Activated T-cell treated with anti-CD3 and anti-CD28 coated beads, Interleukin-2, amount 50 U/mL, for 24 hours (primary cell): ENCODE measurements around the gene PRKCQ.

Experiments used
- DNase-seq: peaks from one replicate; pipeline ENCODE4 v3.0.0-alpha.2; 2020
- H3K27ac Mint-ChIP-seq: 2 replicates; pipeline ENCODE4 v1.8.0; 2020; ENCODE audit warnings: mild to moderate bottlenecking, mixed read lengths
- H3K27me3 Mint-ChIP-seq: 2 replicates; pipeline ENCODE4 v1.8.0; 2020; ENCODE audit warnings: mixed read lengths
- H3K36me3 Mint-ChIP-seq: 2 replicates; pipeline ENCODE4 v1.8.0; 2020; ENCODE audit warnings: low read depth, mixed read lengths
- H3K4me1 Mint-ChIP-seq: 2 replicates; pipeline ENCODE4 v1.8.0; 2020; ENCODE audit warnings: low read depth, mixed read lengths
- H3K4me3 Mint-ChIP-seq: 2 replicates; pipeline ENCODE4 v1.8.0; 2020; ENCODE audit warnings: mild to moderate bottlenecking, moderate library complexity, mixed read lengths
- H3K9me3 Mint-ChIP-seq: 2 replicates; pipeline ENCODE4 v1.8.0; 2020; ENCODE audit warnings: mixed read lengths

Gene PRKCQ

GRCh38 chr10:6570893-6571292 lies 9.2 kb downstream of the PRKCQ start:
- H3K36me3 Mint-ChIP-seq = peaks cover 47% of the 10 kb centered on the region
- no peaks in the 10 kb centered on the region for H3K27me3 Mint-ChIP-seq
- no peaks in the 10 kb centered on the region for H3K9me3 Mint-ChIP-seq
- peaks cover 94% of the 10 kb centered on the region for H3K4me1 Mint-ChIP-seq
- DNase-seq = no peak
- peak overlapping the region; percentile 74 for H3K27ac Mint-ChIP-seq
- no peak overlapping the region for H3K4me3 Mint-ChIP-seq

GRCh38 chr10:6569259-6569658 lies 10.8 kb downstream of the PRKCQ start:
- Mint-ChIP-seq H3K27me3 (no peaks in the 10 kb centered on the region), H3K4me3 (no peak overlapping the region), H3K9me3 (no peaks in the 10 kb centered on the region), H3K4me1 (peaks cover 94% of the 10 kb centered on the region), H3K27ac (peak overlapping the region; percentile 56), H3K36me3 (peaks cover 43% of the 10 kb centered on the region)
- no peak for DNase-seq

DNA sequence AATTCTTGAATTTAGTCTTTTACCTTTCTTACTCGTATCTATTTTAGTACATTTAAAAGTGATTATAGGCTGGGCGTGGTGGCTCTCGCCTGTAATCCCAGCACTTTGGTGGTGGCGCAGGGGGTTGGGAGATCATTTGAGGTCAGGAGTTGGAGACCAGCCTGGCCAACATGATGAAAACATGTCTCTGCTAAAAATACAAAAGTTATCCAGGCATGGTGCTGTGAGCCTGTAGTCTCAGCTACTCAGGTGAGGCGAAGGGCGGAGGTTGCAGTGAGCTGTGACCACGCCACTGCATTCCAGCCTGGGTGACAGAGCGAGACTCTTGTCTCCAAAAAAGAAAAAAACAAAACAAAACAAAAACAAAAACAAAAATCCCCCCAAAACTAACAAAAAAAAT lies 12.2 kb downstream of the PRKCQ start:
- Mint-ChIP-seq H3K27me3 (no peaks in the 10 kb centered on the region), H3K27ac (peak overlapping the region; percentile 71), H3K36me3 (peaks cover 38% of the 10 kb centered on the region), H3K4me3 (no peak overlapping the region), H3K9me3 (no peaks in the 10 kb centered on the region), H3K4me1 (peaks cover 94% of the 10 kb centered on the region)
- DNase-seq = no peak

GRCh38 chr10:6567203-6567703 lies 12.8 kb downstream of the PRKCQ start:
- H3K27me3 Mint-ChIP-seq = no peaks in the 10 kb centered on the region
- peaks cover 94% of the 10 kb centered on the region for H3K4me1 Mint-ChIP-seq
- DNase-seq = no peak
- H3K4me3 Mint-ChIP-seq = no peak overlapping the region
- no peaks in the 10 kb centered on the region for H3K9me3 Mint-ChIP-seq
- peak overlapping the region; percentile 71 for H3K27ac Mint-ChIP-seq
- peaks cover 40% of the 10 kb centered on the region for H3K36me3 Mint-ChIP-seq

- no peaks in the 10 kb centered on the region for H3K9me3 Mint-ChIP-seq
- peaks cover 88% of the 10 kb centered on the region for H3K4me1 Mint-ChIP-seq
- DNase-seq = no peak
- no peak overlapping the region for H3K4me3 Mint-ChIP-seq
- no peaks in the 10 kb centered on the region for H3K27me3 Mint-ChIP-seq
- peaks cover 36% of the 10 kb centered on the region for H3K36me3 Mint-ChIP-seq
- peak overlapping the region; percentile 71 for H3K27ac Mint-ChIP-seq
Measured at GRCh38 chr10:6565588-6565987, 14.5 kb downstream of the PRKCQ start.

DNA sequence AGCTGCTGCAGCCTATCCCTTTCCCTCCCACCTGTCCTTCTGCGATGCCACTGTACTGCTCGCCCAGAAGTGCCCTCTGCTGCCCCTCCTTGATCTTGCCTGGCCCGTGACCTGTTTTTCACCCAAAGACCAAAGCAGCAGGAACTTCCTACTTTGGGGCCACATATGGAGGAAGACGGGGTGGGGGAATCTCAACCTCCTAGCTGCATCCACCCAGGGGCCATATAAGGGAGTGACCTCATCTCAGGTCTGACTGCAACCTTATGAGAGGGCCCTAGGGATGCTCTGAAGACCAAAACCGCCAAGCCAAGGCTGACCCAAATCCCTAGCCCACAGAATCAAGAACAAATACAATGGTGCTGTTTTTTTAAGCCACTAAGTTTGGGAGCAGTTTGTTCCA lies 15.7 kb downstream of the PRKCQ start:
- Mint-ChIP-seq H3K36me3 (peaks cover 31% of the 10 kb centered on the region), H3K4me1 (peaks cover 89% of the 10 kb centered on the region), H3K27ac (peak overlapping the region; percentile 87), H3K4me3 (peak overlapping the region; percentile 64), H3K27me3 (no peaks in the 10 kb centered on the region), H3K9me3 (no peaks in the 10 kb centered on the region)
- DNase-seq = no peak

DNA sequence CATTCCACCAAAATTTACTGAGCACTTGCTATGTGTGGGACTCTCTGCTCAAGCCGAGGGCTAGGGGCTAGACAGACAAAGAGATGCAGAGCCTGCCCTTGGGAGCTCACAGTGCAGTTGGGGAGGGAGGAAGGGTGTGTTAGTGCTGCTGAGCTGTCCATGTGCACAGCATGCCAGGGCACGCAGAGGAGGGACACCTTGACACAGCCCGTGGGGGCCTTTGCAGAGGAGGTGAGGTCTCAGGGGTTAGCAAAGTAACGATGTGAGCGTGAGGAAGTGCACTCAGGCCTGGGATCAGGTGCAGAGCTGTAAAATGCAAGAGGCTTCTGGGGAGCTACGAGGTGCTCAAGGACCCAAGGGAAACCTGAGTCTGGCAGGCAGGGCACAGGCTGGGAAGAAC lies 16.3 kb downstream of the PRKCQ start:
- H3K4me1 Mint-ChIP-seq = peaks cover 88% of the 10 kb centered on the region
- H3K27ac Mint-ChIP-seq = peak overlapping the region; percentile 87
- H3K9me3 Mint-ChIP-seq = no peaks in the 10 kb centered on the region
- H3K27me3 Mint-ChIP-seq = no peaks in the 10 kb centered on the region
- DNase-seq = peak; percentile 50
- peak overlapping the region; percentile 64 for H3K4me3 Mint-ChIP-seq
- H3K36me3 Mint-ChIP-seq = peaks cover 30% of the 10 kb centered on the region

- DNase-seq = peak; percentile 64
- Mint-ChIP-seq H3K4me1 (peaks cover 91% of the 10 kb centered on the region), H3K27ac (peak overlapping the region; percentile 87), H3K4me3 (peak overlapping the region; percentile 64), H3K36me3 (peaks cover 36% of the 10 kb centered on the region), H3K9me3 (no peaks in the 10 kb centered on the region), H3K27me3 (no peaks in the 10 kb centered on the region)
Measured at GRCh38 chr10:6563075-6563474, 17.0 kb downstream of the PRKCQ start.

DNA sequence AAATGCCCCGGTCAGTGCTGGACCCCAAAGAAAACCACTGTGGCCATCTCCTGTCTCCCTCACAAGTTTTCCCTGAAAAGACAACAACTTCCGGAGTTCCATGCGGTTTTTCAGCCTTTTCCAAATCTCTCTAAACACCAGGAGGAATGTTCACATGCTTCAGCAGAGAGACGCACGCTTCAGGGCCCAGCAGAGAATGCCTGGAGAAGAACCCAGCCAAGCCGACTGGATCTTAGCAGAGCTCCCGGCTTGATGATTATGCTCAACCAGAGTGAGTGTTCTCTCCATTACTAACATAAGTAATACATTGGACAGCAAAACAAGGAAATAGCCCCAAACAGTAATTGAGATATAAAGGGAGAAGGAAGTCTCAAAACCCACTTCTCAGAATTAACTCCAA lies 17.9 kb downstream of the PRKCQ start:
- peaks cover 44% of the 10 kb centered on the region for H3K36me3 Mint-ChIP-seq
- peak overlapping the region; percentile 87 for H3K27ac Mint-ChIP-seq
- no peak for DNase-seq
- H3K4me1 Mint-ChIP-seq = peaks cover 91% of the 10 kb centered on the region
- no peaks in the 10 kb centered on the region for H3K27me3 Mint-ChIP-seq
- peak overlapping the region; percentile 1 for H3K4me3 Mint-ChIP-seq
- H3K9me3 Mint-ChIP-seq = no peaks in the 10 kb centered on the region

DNA sequence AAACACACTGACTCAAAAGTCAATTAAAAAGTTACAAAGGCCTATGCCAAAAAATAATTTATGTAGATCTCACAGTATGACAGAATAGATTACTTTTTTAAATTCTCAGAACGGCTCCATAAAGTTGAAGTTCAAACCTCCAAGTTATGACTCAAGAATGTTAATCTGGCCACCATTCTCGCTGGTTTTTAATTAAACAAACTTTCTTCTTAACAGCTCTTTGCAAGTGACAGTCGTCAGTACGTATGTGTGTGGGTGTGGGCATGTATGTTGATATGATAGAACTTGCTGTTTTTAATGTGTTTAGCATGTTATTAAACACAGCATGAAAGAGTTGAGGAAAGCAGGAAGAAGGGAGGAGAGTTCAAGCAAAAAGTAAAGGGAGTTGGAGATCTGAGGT lies 18.5 kb downstream of the PRKCQ start:
- H3K36me3 Mint-ChIP-seq = peaks cover 50% of the 10 kb centered on the region
- H3K27me3 Mint-ChIP-seq = no peaks in the 10 kb centered on the region
- peak overlapping the region; percentile 87 for H3K27ac Mint-ChIP-seq
- H3K9me3 Mint-ChIP-seq = no peaks in the 10 kb centered on the region
- H3K4me3 Mint-ChIP-seq = peak overlapping the region; percentile 1
- peaks cover 91% of the 10 kb centered on the region for H3K4me1 Mint-ChIP-seq
- DNase-seq = no peak

- peak overlapping the region; percentile 48 for H3K4me3 Mint-ChIP-seq
- H3K9me3 Mint-ChIP-seq = no peaks in the 10 kb centered on the region
- no peaks in the 10 kb centered on the region for H3K27me3 Mint-ChIP-seq
- no peak for DNase-seq
- H3K27ac Mint-ChIP-seq = peak overlapping the region; percentile 86
- peaks cover 56% of the 10 kb centered on the region for H3K36me3 Mint-ChIP-seq
- H3K4me1 Mint-ChIP-seq = peaks cover 85% of the 10 kb centered on the region
Measured at GRCh38 chr10:6558759-6559461, 21.2 kb downstream of the PRKCQ start.

- Mint-ChIP-seq H3K4me1 (peaks cover 83% of the 10 kb centered on the region), H3K9me3 (no peaks in the 10 kb centered on the region), H3K36me3 (peaks cover 61% of the 10 kb centered on the region), H3K27me3 (no peaks in the 10 kb centered on the region), H3K27ac (peak overlapping the region; percentile 86), H3K4me3 (peak overlapping the region; percentile 48)
- DNase-seq = no peak
Measured at GRCh38 chr10:6558272-6558671, 21.8 kb downstream of the PRKCQ start.

GRCh38 chr10:6553937-6554336 lies 26.1 kb downstream of the PRKCQ start:
- no peak overlapping the region for H3K27ac Mint-ChIP-seq
- no peak for DNase-seq
- H3K9me3 Mint-ChIP-seq = no peaks in the 10 kb centered on the region
- peaks cover 74% of the 10 kb centered on the region for H3K4me1 Mint-ChIP-seq
- H3K36me3 Mint-ChIP-seq = peaks cover 60% of the 10 kb centered on the region
- H3K4me3 Mint-ChIP-seq = no peak overlapping the region
- no peaks in the 10 kb centered on the region for H3K27me3 Mint-ChIP-seq

DNA sequence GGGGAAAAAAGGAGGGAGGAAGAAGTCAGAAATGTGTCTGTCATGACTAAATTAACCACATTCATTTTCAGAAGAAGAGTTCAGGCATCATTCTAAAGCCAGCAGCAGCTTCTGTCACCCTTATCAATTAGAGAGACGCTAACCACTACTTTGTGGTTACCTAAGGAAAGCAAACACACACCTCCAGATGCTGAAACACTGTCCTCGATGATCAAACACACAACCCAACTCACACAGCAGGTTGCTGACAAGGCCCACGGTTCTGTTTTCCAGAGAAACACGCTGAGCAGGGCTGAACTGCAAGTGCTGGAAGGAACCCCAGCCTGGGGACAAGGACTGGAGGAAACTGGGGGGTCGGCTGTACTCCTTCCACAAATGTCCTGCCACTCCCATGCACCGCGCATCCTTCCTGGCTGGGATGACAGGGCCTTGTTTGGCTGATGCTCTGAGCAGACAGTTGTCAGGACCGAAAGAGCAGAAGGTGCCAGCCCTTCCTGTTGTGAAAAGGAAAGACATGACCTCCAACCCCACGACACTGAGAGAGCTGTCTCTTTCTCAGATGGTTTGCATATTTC lies 36.6 kb downstream of the PRKCQ start:
- Mint-ChIP-seq H3K4me3 (peak overlapping the region; percentile 86), H3K36me3 (peaks cover 24% of the 10 kb centered on the region), H3K27me3 (no peaks in the 10 kb centered on the region), H3K27ac (peak overlapping the region; percentile 99), H3K4me1 (peaks cover 81% of the 10 kb centered on the region), H3K9me3 (no peaks in the 10 kb centered on the region)
- DNase-seq = peak; percentile 72

GRCh38 chr10:6542999-6543430 lies 37.1 kb downstream of the PRKCQ start:
- H3K4me1 Mint-ChIP-seq = peaks cover 86% of the 10 kb centered on the region
- H3K36me3 Mint-ChIP-seq = peaks cover 24% of the 10 kb centered on the region
- no peaks in the 10 kb centered on the region for H3K9me3 Mint-ChIP-seq
- DNase-seq = peak; percentile 64
- no peaks in the 10 kb centered on the region for H3K27me3 Mint-ChIP-seq
- peak overlapping the region; percentile 99 for H3K27ac Mint-ChIP-seq
- H3K4me3 Mint-ChIP-seq = peak overlapping the region; percentile 86
